IMR-90 (cell line): Measurements from ENCODE around the gene DPP10. TPM values are rescaled to one million over a fixed set of nuclear protein-coding genes. Genes with fewer than 3 reads are reported as not detected.

Experiments used
- ATAC-seq: fragments of 200-7000 bp; cut with Tn5 transposase; 2 replicates; pipeline ENCODE4 v1.9.1; 2020; ENCODE audit warnings: low read depth, mild to moderate bottlenecking, moderate library complexity
- BruUV-seq: library from RNA; stranded (reverse); fragments of 400-500 nt; replicated peaks from 2 replicates; lab custom pipeline; 2021; lab: Mats Ljungman, UMichigan
- CTCF ChIA-PET: fragments of 300-600 bp; formaldehyde crosslinking; extraction: SDS; loops from one replicate; lab custom pipeline; 2021; ENCODE audit warnings: antibody characterized with exemption; lab: Yijun Ruan, JAX
- POLR2A ChIA-PET: fragments of 300-600 bp; sonication (Branson Sonifier 250); formaldehyde crosslinking; loops from one replicate; lab custom pipeline; 2022; ENCODE audit warnings: antibody characterized with exemption; ENCODE audit not compliant: unreplicated experiment; lab: Charles Lee
- DNase-seq: peaks from one replicate; pipeline ENCODE4 v3.0.0; 2013
- H2AFZ ChIP-seq: replicated peaks from 2 replicates; pipeline ENCODE3; 2013; ENCODE audit warnings: low read length, mild to moderate bottlenecking; ENCODE audit not compliant: poor library complexity
- H2AK5ac ChIP-seq: 2 replicates; pipeline ENCODE4 v1.6.1; 2013; ENCODE audit warnings: low read depth, low read length, inconsistent platforms
- H2AK9ac ChIP-seq: replicated peaks from 2 replicates; pipeline ENCODE3; 2013; ENCODE audit warnings: mild to moderate bottlenecking, low read depth, low read length, moderate library complexity; ENCODE audit not compliant: poor library complexity
- H2BK120ac ChIP-seq: 2 replicates; pipeline ENCODE4 v1.6.1; 2013; ENCODE audit warnings: low read depth, low read length, inconsistent platforms
- H2BK15ac ChIP-seq: 3 replicates; pipeline ENCODE4 v1.6.1; 2013; ENCODE audit warnings: low read depth, low read length, inconsistent platforms
- H2BK20ac ChIP-seq: 2 replicates; pipeline ENCODE4 v1.6.1; 2013; ENCODE audit warnings: low read depth, mild to moderate bottlenecking, inconsistent platforms, low read length, moderate library complexity
- H2BK5ac ChIP-seq: 2 replicates; pipeline ENCODE4 v1.6.1; 2013; ENCODE audit warnings: mild to moderate bottlenecking, low read depth, low read length, inconsistent platforms; ENCODE audit not compliant: poor library complexity, severe bottlenecking
- H3K14ac ChIP-seq: replicated peaks from 2 replicates; pipeline ENCODE4 v1.6.1; 2013; ENCODE audit warnings: low read depth, low read length, inconsistent platforms
- H3K18ac ChIP-seq: 2 replicates; pipeline ENCODE4 v1.6.1; 2013; ENCODE audit warnings: low read depth, low read length, control low read depth
- H3K23ac ChIP-seq: 2 replicates; pipeline ENCODE4 v1.6.1; 2013; ENCODE audit warnings: low read depth, low read length, inconsistent platforms
- H3K27ac ChIP-seq: 2 replicates; pipeline ENCODE4 v1.5.1; 2013; ENCODE audit warnings: mild to moderate bottlenecking, control low read depth, low read length; ENCODE audit not compliant: insufficient read depth
- H3K27me3 ChIP-seq: 2 replicates; pipeline ENCODE4 v1.6.1; 2013; ENCODE audit warnings: low read length; ENCODE audit not compliant: control insufficient read depth, insufficient read depth
- H3K36me3 ChIP-seq: 2 replicates; pipeline ENCODE4 v1.6.1; 2013; ENCODE audit warnings: low read length, mixed read lengths; ENCODE audit not compliant: control insufficient read depth, insufficient read depth
- H3K4ac ChIP-seq: 2 replicates; pipeline ENCODE4 v1.6.1; 2013; ENCODE audit warnings: low read depth, low read length, inconsistent platforms
- H3K4me1 ChIP-seq: 2 replicates; pipeline ENCODE4 v1.6.1; 2013; ENCODE audit warnings: low read length, mixed read lengths; ENCODE audit not compliant: control insufficient read depth, insufficient read depth
- H3K4me2 ChIP-seq: 2 replicates; pipeline ENCODE4 v1.6.1; 2013; ENCODE audit warnings: low read depth, mild to moderate bottlenecking, control low read depth, low read length, moderate library complexity
- H3K4me3 ChIP-seq: 2 replicates; pipeline ENCODE4 v1.5.1; 2013; ENCODE audit warnings: low read depth, mild to moderate bottlenecking, control low read depth, low read length, moderate library complexity; ENCODE audit not compliant: insufficient read depth
- H3K56ac ChIP-seq: 2 replicates; pipeline ENCODE4 v1.6.1; 2013; ENCODE audit warnings: low read length, inconsistent platforms; ENCODE audit not compliant: insufficient read depth; ENCODE audit errors: extremely low read depth
- H3K79me1 ChIP-seq, 2 experiments: 2 replicates each; pipeline ENCODE4 v1.6.1; 2013; ENCODE audit warnings: low read length in 2 of 2, inconsistent platforms in 1 of 2, low read depth in 1 of 2
- H3K9ac ChIP-seq: 2 replicates; pipeline ENCODE4 v1.6.1; 2013; ENCODE audit warnings: low read depth, low read length, control low read depth
- H3K9me1 ChIP-seq: 2 replicates; pipeline ENCODE4 v1.6.1; 2013; ENCODE audit warnings: low read length, inconsistent platforms; ENCODE audit not compliant: insufficient read depth
- H3K9me3 ChIP-seq: 2 replicates; pipeline ENCODE4 v1.6.1; 2013; ENCODE audit warnings: low read length; ENCODE audit not compliant: control insufficient read depth, insufficient read depth
- H4K20me1 ChIP-seq: 2 replicates; pipeline ENCODE4 v1.6.1; 2013; ENCODE audit warnings: low read length, inconsistent platforms; ENCODE audit not compliant: insufficient read depth
- H4K5ac ChIP-seq: 2 replicates; pipeline ENCODE4 v1.6.1; 2013; ENCODE audit warnings: mild to moderate bottlenecking, low read depth, low read length, control low read depth
- H4K8ac ChIP-seq, 2 experiments: 2 replicates each; pipeline ENCODE4 v1.6.1; 2013; ENCODE audit warnings: low read depth in 2 of 2, low read length in 2 of 2, control low read depth in 1 of 2, inconsistent platforms in 1 of 2
- H4K91ac ChIP-seq: 2 replicates; pipeline ENCODE4 v1.6.1; 2013; ENCODE audit warnings: low read depth, low read length, inconsistent platforms; ENCODE audit not compliant: insufficient read depth
- BHLHE40 ChIP-seq: fragments of 150-350 bp; IDR thresholded peaks from 2 replicates; pipeline ENCODE4 v1.6.1; 2016; ENCODE audit warnings: mild to moderate bottlenecking, low read depth, low read length
- CEBPB ChIP-seq: IDR thresholded peaks from 2 replicates; pipeline ENCODE4 v1.6.1; 2012; ENCODE audit warnings: low read depth, low read length, improper control_type of control experiment
- CHD1 ChIP-seq: IDR thresholded peaks from 2 replicates; pipeline ENCODE4 v1.6.1; 2012; ENCODE audit warnings: low read depth, low read length, improper control_type of control experiment
- CTCF ChIP-seq: conservative IDR thresholded peaks from 2 replicates; pipeline ENCODE4 v1.5.1; 2012; ENCODE audit warnings: mild to moderate bottlenecking, low read depth, low read length, improper control_type of control experiment
- ELK1 ChIP-seq: fragments of 150-350 bp; IDR thresholded peaks from 2 replicates; pipeline ENCODE4 v1.6.1; 2016; ENCODE audit warnings: low read depth, mild to moderate bottlenecking, low read length, moderate library complexity, borderline replicate concordance
- FOS ChIP-seq: fragments of 150-350 bp; IDR thresholded peaks from 2 replicates; pipeline ENCODE4 v1.6.1; 2016; ENCODE audit warnings: low read depth, low read length
- MAFK ChIP-seq: IDR thresholded peaks from 2 replicates; pipeline ENCODE4 v1.6.1; 2012; ENCODE audit warnings: low read depth, low read length, improper control_type of control experiment
- MAZ ChIP-seq: IDR thresholded peaks from 2 replicates; pipeline ENCODE4 v1.6.1; 2012; ENCODE audit warnings: low read depth, mild to moderate bottlenecking, low read length, improper control_type of control experiment, moderate library complexity, borderline replicate concordance
- MXI1 ChIP-seq: IDR thresholded peaks from 2 replicates; pipeline ENCODE4 v1.6.1; 2012; ENCODE audit warnings: low read depth, mild to moderate bottlenecking, low read length, moderate library complexity, borderline replicate concordance
- NFE2L2 ChIP-seq: fragments of 150-350 bp; IDR thresholded peaks from 2 replicates; pipeline ENCODE4 v1.6.1; 2016; ENCODE audit warnings: low read depth, mild to moderate bottlenecking, low read length
- POLR2A ChIP-seq: IDR thresholded peaks from 2 replicates; pipeline ENCODE4 v1.6.1; 2012; ENCODE audit warnings: mild to moderate bottlenecking, low read depth, low read length
- RAD21 ChIP-seq: IDR thresholded peaks from 2 replicates; pipeline ENCODE4 v1.6.1; 2012; ENCODE audit warnings: low read length, improper control_type of control experiment
- RCOR1 ChIP-seq: IDR thresholded peaks from 2 replicates; pipeline ENCODE4 v1.6.1; 2012; ENCODE audit warnings: mild to moderate bottlenecking, low read length, improper control_type of control experiment; ENCODE audit not compliant: insufficient replicate concordance
- RFX5 ChIP-seq: IDR thresholded peaks from 2 replicates; pipeline ENCODE4 v1.8.0; 2012; ENCODE audit warnings: low read depth, mild to moderate bottlenecking, low read length, moderate library complexity
- SMC3 ChIP-seq: fragments of 150-350 bp; IDR thresholded peaks from 2 replicates; pipeline ENCODE4 v1.6.1; 2016; ENCODE audit warnings: low read depth, mild to moderate bottlenecking, antibody characterized with exemption, low read length, moderate library complexity
- USF2 ChIP-seq: fragments of 150-350 bp; IDR thresholded peaks from 2 replicates; pipeline ENCODE4 v1.6.1; 2017; ENCODE audit warnings: mild to moderate bottlenecking, antibody characterized with exemption, low read length, low read depth
- WGBS, 2 experiments: methylation state at CpG; one replicate each; pipeline versions ENCODE4 v1.1.5 to v1.1.7; 2013; ENCODE audit warnings: missing lambda C conversion rate in 2 of 2; ENCODE audit not compliant: insufficient read length in 1 of 2; ENCODE audit errors: extremely low coverage in 2 of 2; 5-methylcytosine and 5-hydroxymethylcytosine counted together
- dilution Hi-C: fragments of 300-500 bp; cut with HindIII; formaldehyde crosslinking; loops from one replicate; pipeline ENCODE4 v1.14.3; 2018; ENCODE audit warnings: low sequenced_read_pairs; ENCODE audit not compliant: unreplicated experiment
- in situ Hi-C: fragments of 300-500 bp; cut with MboI; formaldehyde crosslinking; loops from 3 replicates; pipeline ENCODE4 v1.14.3; 2019; ENCODE audit warnings: low sequenced_read_pairs, inconsistent platforms, mixed read lengths
- intact Hi-C: fragments of 100-400 bp; cut with micrococcal nuclease; formaldehyde crosslinking; loops from 2 replicates; pipeline ENCODE4 v1.10.0; 2022
- polyA plus RNA-seq, 3 experiments: library from polyadenylated mRNA; depleted of rRNA; stranded (reverse); fragments of >200 nt; gene quantifications; 2 replicates each; pipeline ENCODE4 v1.2.3, GENCODE V29; 2012; ENCODE audit warnings: low replicate concordance in 1 of 3
- total RNA-seq: library from RNA; depleted of rRNA; stranded (reverse); fragments of >200 nt; gene quantifications from 2 replicates; pipeline ENCODE4 v1.2.3, GENCODE V29; 2012

DPP10 gene
- total and polyA plus RNA-seq, 2 of the 4 experiments (the other 2 are of a cell fraction) = not detected

- ATAC-seq = no peak
- no peak for DNase-seq
- Histone ChIP-seq H3K14ac (no peak overlapping the region), H3K4me3 (no peak overlapping the region), H3K23ac (no peak overlapping the region), H2BK120ac (no peak overlapping the region), H3K4me2 (no peak overlapping the region), H4K20me1 (no peaks in the 10 kb centered on the region), H2BK20ac (no peak overlapping the region), H2BK15ac (no peak overlapping the region), H2BK5ac (no peak overlapping the region), H4K8ac (no peak overlapping the region), H3K27ac (no peak overlapping the region), H2AK5ac (no peak overlapping the region), H3K18ac (no peak overlapping the region), H3K9me3 (peaks cover 3% of the 10 kb centered on the region; the same call in 1 of the 2 replicates), H4K91ac (no peak overlapping the region), H3K56ac (no peak overlapping the region), H3K9me1 (no peaks in the 10 kb centered on the region), H2AK9ac (no peak overlapping the region), H3K36me3 (no peaks in the 10 kb centered on the region), H3K79me1 (no peaks in the 10 kb centered on the region), H3K4ac (no peak overlapping the region), H3K9ac (no peak overlapping the region), H3K4me1 (no peaks in the 10 kb centered on the region), H4K5ac (no peak overlapping the region), H2AFZ (no peak overlapping the region), H3K27me3 (no peaks in the 10 kb centered on the region)
- in situ Hi-C loops = no loop called here
- TF ChIP-seq CTCF (no peak), NFE2L2 (no peak), MAZ (no peak), BHLHE40 (no peak), USF2 (no peak), MXI1 (no peak), RFX5 (no peak), SMC3 (no peak), CEBPB (no peak), ELK1 (no peak), POLR2A (no peak), MAFK (no peak), RAD21 (no peak), FOS (no peak), RCOR1 (no peak), CHD1 (no peak)
- WGBS, 2 experiments = no CpG with 5 or more reads among the region's 6 CpGs
- dilution Hi-C loops = no loop called here
- ChIA-PET CTCF (no interaction called here), POLR2A (no interaction called here)
- BruUV-seq = no TSS peak
- intact Hi-C loops = no loop called here
Observed at GRCh38 chr2:115194623-115195022, 752.2 kb downstream of the DPP10 start.
